RPMI7951 (cell line): ENCODE data around the gene RNF14. TPM values are rescaled to one million over a fixed set of nuclear protein-coding genes. Genes with fewer than 3 reads are reported as not detected.
A peak's percentile ranks its signal among the peaks of the same experiment; 100 is the strongest.
"Not testable (repeated sequence)": the region's sequence is repeated elsewhere in the genome, so short reads cannot be mapped to it uniquely, and the experiment has no call there.

ENCODE experiments used
- DNase-seq: peaks from one replicate; pipeline ENCODE4 v3.0.0-alpha.2; 2012; ENCODE audit warnings: low read depth
- total RNA-seq: library from RNA; depleted of rRNA; stranded (reverse); fragments of >200 nt; shearing (Covaris generic); gene quantifications from 2 replicates; pipeline ENCODE4 v1.2.3, GENCODE V29; 2014; rRNA removed

The RNF14 gene
- 65.5 and 66.9 TPM in 2 replicates for total RNA-seq

GRCh38 chr5:141968914-141969608 lies at the start of gene RNF14:
TSS of gene RNF14 (plus strand) at chr5:141969105. CDS start at chr5:141973589, 4,484 bp downstream.
- DNase-seq = peak; percentile 90

DNA sequence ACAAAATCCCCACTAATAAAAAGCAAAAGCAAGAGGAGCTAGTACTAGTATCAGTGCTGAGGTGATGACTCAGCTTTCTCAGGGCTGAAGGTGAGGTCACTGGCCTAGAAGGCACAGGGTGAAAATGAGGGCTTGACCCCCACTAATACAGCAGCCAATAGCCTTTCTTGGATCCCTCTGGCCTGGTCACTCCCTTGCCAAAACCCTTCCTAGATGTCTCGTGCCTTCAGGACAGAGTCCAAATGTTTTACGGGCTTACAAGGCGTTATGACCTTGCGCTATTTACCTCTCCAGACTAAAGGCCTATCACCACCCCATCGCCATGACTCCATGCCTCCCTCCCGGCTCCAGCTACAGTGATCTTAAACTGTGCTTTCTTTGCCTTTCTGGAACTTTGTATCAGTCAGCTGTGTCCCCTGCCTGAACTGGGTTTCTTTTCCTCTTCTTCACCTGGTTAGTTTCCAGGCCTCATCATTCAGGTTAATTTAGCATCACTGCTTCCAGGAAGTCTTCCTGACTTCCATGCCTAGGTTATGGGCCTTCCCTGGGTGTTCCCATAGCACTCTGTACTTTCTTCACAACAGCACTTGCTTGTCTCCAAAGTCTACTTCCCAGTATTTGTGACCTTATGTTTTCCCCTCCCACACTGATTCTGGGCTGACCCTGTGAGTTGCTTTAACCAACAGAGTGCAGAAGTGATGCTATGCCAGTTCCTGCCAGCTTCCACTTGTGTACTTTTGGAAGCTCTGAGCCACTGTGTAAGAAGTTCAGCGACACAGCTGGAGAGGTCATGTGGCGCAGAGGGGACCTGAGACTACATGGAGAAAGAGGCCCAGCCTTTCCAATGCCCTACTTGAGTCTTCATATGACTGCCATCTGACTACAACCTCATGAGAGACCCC lies 49.4 kb upstream of the RNF14 start:
- DNase-seq = no peak

DNA sequence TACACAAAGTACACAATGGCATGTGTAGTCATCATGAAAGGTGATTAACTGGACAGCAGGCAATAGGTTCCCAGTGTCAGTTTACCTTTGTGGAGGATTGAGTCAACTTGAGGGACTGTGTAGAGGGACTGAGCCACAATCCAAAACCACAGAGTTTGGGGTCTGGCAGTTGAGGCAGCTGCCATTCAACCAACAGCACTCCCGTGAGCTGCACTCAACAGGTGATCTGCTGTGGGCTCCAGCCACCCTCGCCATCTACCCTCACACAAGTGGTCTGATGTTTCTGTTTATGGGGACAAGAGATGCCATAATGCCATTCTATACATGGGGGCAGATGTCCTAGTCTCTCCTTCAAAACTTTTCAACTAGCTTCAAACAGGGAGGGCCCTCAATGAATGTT lies 48.1 kb upstream of the RNF14 start:
- DNase-seq = no peak

DNA sequence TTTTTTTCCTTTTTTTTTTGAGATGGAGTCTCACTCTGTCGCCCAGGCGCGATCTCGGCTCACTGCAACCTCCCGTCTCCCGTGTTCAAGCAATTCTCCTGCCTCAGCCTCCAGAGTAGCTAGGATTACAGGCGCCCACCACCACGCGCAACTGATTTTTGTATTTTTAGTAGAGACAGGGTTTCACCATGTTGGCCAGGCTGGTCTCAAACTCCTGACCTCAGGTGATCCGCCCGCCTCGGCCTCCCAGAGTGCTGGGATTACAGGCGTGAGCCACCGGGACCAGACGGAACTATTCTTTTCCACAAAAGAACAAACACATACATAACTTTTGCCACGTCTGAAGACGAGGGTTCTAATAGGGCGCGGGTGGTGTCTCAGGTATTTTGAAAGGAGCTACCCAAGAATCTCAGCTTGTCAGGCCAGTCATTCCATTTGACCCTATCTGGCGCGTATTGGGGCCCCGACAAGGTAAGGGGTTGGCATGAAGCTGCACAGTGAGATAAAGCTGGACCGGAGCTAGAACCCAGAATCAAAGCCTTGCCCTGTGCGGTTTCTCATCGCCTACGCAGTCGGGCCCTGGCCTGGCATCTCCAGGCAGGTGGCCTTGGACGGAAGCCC lies 46.0 kb upstream of the RNF14 start:
- DNase-seq = not testable (repeated sequence)

DNA sequence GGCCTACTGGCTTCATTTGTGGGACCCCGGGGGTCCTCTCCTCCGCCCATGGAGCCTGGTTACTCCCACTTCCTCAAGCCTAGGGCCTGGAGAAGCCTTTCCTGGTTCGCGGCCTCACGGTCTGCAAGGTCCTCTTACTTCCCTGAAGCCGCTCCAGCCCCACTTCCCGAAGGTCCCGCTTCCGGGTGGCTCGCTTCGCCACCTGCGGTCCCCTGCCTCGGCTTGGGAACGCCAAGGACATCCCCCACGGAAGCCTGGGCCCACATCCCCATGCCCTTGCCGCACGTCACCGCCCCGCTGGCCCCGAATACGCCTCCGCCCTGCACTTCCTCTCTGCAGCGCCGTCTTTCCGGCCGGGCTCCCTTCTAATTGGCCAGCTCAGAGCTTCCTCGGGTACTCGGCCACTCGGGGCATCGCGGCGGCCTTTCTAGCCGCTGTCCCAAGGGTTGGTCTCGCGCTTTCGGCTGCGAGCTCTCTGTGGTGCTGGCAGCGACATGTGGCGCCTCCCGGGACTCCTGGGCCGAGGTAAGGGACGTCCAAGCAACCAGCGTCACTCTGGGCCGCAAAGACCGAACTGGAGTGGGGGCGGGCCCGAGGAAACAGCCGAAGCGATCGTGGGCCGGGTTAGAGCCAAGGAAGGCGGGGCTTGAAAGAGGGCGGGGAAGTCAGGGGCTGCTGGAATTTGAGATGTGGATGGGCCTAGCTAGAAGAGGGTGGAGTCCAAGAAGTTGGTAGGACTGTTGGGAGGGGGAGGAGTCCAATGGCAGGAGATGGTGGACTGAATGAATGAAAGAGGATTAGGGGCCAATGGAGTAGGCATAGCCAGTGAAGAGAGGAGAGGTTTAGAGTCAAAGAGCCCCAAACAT lies 45.2 kb upstream of the RNF14 start, which contains the start of gene DELE1:
TSS of gene DELE1 (plus strand) at position 424 of the 866 bp plus-strand sequence. CDS start at position 495, 71 bp downstream.
- peak; percentile 90 for DNase-seq

- DNase-seq = no peak
Measured at GRCh38 chr5:141926434-141926833, 42.5 kb upstream of the RNF14 start.

GRCh38 chr5:141928051-141928450 lies 40.9 kb upstream of the RNF14 start:
- no peak for DNase-seq

DNA sequence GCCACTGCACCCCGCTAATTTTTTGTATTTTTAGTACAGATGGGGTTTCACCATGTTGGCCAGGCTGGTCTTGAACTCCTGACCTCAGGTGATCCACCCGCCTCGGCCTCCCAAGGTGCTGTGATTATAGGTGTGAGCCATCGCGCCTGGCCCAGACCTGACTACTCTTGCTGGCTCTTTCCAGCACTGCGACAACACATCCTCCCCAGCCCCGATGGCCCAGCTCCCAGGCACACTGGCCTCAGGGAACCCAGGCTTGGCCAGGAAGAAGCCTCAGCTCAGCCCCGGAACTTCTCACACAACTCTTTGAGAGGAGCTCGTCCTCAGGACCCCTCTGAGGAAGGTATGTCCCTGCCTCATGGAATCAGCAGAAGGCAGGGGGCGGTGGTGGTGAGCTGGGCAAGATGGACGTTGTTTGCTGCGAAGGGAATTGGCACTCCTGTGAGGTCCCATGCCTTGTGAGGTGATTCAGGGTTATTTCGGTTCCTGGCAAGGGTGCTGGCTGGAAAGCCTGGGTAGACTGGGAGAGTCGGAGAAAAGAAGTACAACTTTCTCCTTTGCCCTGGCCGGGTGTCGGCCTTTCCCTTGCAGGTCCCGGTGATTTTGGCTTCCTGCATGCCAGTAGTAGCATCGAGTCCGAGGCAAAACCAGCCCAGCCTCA lies 39.4 kb upstream of the RNF14 start:
- DNase-seq = no peak

DNA sequence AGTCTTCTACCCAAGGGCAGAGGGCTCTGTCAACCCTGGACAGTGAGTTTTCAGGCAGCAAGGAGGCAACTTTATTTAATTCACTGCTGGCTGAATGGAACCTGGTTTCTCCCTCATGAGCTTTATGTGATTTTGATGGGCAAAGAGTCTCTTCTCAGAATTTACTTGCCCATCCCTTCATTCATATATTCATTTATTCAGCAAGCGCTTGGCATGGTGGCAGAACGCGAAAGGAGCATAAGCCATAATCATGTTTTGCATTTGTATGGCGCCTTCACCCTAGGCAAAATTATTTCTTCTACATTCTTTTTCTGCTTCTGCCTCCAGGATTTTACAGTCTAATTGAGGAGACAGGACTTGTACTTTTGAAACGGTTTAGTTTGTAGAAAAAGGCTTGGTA lies 37.2 kb upstream of the RNF14 start:
- no peak for DNase-seq

- DNase-seq = no peak
Measured at GRCh38 chr5:141933151-141933550, 35.8 kb upstream of the RNF14 start.

DNA sequence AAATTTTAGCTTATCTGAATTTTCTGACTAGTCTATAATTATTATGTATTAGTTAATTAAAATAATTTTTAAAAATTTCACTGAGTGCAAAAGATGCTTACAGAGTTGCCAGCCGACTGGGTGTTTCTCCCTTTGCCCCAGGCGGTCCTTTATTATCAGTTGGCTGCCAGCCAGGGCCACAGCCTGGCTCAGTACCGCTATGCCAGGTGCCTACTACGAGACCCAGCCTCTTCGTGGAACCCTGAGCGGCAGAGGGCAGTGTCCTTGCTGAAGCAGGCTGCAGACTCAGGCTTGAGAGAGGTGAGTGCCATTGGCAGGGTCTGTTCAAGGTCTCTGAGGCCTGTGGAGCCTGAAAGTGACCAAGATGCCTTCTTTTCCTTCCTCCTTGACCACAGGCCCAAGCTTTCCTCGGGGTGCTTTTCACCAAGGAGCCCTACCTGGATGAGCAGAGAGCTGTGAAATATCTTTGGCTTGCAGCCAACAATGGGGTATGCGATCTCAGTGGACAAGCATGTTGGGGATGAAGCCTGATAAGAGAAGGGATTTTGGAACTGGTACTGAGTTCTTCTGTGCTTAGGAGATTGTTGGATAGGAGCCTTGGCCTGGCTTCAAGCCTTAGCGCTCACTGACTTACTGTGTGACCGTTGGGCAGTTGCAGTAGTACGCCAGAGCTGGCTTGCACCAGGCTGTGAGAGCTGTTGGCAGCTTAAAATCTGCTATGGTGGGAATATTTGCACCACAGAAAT lies 34.6 kb upstream of the RNF14 start:
- DNase-seq = no peak

DNA sequence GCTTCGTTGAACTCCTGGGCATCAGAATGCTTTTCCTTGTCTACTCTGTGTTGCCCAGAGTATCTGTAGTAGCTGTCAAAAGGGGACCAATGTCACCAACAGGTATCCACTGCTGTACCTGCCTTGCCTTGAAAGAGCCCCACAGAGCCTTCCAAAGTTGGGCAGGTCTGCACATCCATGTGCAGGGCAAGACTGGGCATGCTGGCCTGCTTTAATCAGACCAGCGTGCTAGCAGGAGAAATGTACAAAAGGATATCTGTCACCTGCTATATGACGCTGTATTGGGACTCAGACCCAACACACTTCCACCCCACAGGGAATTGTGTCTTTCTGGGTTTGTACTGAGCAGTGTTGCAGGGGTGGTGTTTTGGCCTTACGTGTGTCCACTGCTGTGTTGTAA lies 33.4 kb upstream of the RNF14 start:
- DNase-seq = no peak

DNA sequence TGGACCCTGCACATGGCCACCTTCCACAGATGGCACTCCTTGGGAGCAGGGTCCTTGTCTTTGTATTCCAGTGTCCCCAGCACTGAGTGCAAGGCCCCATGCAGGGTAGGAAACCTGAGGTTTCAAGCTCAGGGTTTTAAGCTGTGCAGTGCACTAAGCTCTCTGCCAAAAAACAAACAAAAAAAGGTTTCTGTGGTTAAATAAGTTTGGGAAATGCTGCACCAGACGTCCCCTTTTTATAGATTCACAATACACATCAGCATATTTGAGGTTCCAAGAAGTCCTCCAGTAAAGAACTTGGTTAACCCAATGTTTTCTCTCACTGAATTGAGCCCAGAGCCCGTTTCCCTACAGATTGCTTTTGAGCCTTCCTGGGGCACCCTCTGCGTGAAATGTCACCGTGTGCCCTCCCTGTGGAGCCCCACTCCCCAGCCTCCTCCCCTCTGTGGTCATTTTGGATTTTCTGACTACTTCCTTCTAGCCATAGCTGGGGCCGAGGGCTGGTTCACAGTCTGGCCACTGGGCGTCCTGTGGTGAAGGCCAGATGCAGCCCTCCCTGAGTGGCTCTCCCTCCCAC lies 28.1 kb upstream of the RNF14 start:
- peak; percentile 43 for DNase-seq

- DNase-seq = peak; percentile 57
Measured at GRCh38 chr5:141941307-141941706, 27.6 kb upstream of the RNF14 start.

DNA sequence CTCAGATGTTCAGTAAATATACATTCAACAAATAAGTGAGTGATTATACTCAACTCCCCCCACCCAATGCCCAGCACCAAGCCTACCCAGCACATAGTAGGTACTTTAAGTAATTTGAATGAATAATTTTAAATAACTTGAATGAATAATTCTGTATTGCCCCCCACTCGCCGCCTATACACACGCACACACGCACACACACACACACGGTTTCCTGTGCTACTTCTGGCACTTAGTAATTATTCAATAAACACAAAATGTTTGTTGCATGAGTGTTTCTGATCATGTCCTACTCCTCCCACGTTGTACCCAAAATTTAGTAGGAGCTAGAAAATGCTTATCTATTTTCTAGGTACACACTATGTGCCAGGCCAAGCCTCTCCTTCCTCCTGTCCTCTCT lies 27.1 kb upstream of the RNF14 start:
- no peak for DNase-seq

DNA sequence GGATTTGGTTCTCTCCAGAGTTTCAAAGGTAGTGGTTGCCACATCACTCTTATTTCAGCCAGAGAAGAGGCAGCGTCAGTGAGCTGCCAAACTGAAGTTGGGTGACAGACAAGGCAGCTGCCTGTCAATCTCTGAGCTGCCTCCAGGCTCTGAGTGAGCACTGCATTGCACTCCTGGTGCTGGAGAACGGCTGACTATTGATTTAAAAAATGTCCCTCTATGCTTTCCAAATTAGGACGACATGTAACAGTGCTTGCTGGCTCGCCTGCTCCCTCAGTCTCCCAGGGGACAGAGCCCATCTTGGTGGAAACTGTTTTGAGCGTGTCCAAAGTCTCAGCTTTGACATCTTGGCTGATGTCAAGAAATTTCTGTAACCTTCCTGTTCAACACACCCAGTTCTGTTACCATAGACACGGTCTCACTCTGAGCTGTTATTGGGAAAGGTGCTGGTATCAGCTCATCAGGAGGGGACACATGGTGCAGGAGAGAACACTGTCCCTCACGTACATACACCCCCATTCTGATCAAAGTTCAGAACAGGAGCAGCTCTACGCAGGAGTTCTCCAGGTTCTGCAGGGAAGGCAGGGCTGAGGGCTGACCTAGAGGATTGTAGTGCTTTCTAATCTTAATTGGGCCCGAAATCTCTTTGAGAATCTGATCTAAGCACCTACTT lies 26.6 kb upstream of the RNF14 start:
- no peak for DNase-seq

DNA sequence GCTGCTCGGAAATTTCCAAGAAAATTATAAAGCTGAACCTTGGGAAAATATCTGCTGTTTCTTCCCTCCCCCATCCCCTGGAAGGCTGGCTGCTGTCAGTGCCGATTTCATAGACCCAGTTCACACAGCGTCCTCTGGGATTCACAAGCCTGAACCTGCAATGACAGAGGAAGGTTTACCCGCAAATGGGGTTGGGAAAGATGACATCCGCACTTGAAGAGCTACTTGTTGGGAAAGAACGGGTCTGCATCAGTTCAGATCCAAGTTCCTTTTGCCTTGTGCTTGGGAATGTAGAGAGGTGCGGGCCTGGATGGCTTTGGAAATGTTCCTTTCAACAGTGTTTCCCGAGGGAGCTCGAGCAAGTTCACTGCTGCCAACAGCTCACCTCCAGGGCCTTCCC lies 24.8 kb upstream of the RNF14 start:
- DNase-seq = no peak

GRCh38 chr5:141945511-141946051 lies 23.3 kb upstream of the RNF14 start:
- no peak for DNase-seq

- DNase-seq = no peak
Measured at GRCh38 chr5:141947316-141947715, 21.6 kb upstream of the RNF14 start.
